ENCODE data around the gene SREBF2.
A peak's percentile ranks its signal among the peaks of the same experiment; 100 is the strongest.

Gene SREBF2

DNA sequence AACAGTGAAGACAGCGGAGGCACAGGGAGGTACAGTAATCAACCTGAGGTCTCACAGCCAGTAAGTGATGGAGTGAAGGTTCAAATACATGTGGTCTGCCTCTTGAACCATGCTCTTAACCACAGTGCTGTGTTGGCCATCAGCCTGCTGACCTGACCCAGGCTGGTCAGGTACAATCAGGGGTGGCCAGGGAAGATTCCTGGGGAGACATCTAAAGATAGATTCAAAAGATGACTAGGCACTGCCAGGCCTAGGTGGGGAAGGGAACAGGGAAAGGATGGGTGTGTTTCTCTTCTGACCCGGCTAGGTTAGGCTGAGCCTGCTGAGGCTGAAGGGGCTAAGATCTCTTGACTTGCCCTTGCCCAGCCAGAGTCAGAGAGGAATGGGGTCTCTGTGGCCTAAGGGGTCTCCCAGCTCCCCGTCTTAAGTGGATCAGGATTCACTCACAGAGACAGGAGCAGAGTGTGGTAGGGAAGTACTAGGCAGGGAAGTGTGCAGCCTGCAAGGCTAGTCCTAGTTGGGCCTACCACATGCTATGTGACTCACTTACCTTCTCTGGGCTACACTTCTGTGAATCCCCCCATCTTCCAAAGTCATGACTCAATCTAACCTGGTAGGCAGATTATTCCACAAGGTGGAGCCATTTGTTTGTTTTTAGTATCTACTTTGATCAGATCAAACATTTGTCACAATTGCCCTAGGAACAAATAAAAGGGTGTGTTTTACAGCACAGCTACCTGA lies 10.4 kb upstream of the SREBF2 start:
- peak; percentile 66 for DNase-seq (ENCODE audit: low read depth)
- TF ChIP-seq, protein P1, sequence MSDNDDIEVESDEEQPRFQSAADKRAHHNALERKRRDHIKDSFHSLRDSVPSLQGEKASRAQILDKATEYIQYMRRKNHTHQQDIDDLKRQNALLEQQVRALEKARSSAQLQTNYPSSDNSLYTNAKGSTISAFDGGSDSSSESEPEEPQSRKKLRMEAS (IDR thresholded peaks at IDR 0.05; ENCODE audit: low read depth, low read length): no peak
- TF ChIP-seq, protein P2, sequence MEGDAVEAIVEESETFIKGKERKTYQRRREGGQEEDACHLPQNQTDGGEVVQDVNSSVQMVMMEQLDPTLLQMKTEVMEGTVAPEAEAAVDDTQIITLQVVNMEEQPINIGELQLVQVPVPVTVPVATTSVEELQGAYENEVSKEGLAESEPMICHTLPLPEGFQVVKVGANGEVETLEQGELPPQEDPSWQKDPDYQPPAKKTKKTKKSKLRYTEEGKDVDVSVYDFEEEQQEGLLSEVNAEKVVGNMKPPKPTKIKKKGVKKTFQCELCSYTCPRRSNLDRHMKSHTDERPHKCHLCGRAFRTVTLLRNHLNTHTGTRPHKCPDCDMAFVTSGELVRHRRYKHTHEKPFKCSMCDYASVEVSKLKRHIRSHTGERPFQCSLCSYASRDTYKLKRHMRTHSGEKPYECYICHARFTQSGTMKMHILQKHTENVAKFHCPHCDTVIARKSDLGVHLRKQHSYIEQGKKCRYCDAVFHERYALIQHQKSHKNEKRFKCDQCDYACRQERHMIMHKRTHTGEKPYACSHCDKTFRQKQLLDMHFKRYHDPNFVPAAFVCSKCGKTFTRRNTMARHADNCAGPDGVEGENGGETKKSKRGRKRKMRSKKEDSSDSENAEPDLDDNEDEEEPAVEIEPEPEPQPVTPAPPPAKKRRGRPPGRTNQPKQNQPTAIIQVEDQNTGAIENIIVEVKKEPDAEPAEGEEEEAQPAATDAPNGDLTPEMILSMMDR (IDR thresholded peaks at IDR 0.05; ENCODE audit: low read depth, low read length): peak; percentile 36
- H3K4me3 ChIP-seq (ENCODE audit: low read depth, low read length): no peak overlapping the region

DNA sequence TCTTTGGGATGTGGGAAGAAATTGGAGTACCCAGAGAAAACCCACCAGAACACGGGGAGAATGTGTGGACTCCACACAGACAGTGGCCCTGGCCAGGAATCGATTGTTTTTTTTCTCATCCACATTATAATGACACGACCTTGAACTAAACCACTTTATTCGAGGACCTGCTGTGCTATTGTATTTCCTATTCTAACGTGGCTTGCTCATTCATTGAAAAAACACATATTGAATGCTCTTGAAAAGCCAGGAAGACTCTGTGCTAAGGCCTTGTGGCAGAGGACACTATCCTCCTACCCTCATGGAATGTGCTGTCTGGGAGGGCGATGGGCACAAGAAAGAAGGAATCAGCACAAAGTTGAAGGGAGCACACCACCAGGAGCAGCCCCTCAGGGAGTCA lies 9.1 kb upstream of the SREBF2 start:
- no peak for TF ChIP-seq MYC (IDR thresholded peaks at IDR 0.05; ENCODE audit: low read depth, low read length)
- TF ChIP-seq, protein P1 (IDR thresholded peaks at IDR 0.05; ENCODE audit: low read depth, low read length): no peak
- no peak for TF ChIP-seq POLR2A (IDR thresholded peaks at IDR 0.05; ENCODE audit: extremely low read depth, insufficient read length)
- TF ChIP-seq, protein P2 (IDR thresholded peaks at IDR 0.05; ENCODE audit: low read depth, low read length): no peak
- no peak for DNase-seq (ENCODE audit: low read depth)

DNA sequence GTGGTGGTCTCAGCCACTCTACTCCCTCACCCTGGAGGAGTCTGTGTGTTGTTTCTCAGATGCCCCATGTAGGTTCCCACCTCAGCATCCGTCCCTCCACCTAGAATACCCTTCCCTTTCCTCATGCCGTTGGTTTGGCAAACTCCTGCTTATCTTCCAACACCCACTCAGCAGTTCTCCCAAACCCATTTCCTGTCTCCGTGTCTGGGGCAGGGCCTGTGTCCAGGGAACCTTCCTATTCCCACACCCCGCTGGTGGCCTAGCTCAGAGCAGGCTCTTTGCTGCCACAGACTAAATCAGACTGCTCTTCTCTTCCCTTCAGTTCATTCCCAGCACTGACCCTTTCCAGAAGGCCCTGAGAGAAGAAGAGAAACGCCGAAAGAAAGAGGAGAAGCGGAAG lies 7.5 kb upstream of the SREBF2 start:
- no peak for TF ChIP-seq POLR2A (IDR thresholded peaks at IDR 0.05; ENCODE audit: extremely low read depth, insufficient read length)
- TF ChIP-seq, protein P2 (IDR thresholded peaks at IDR 0.05; ENCODE audit: low read depth, low read length): no peak
- TF ChIP-seq, protein P1 (IDR thresholded peaks at IDR 0.05; ENCODE audit: low read depth, low read length): no peak
- TF ChIP-seq MYC (IDR thresholded peaks at IDR 0.05; ENCODE audit: low read depth, low read length): no peak
- H3K4me3 ChIP-seq (ENCODE audit: low read depth, low read length): no peak overlapping the region
- no peak for DNase-seq (ENCODE audit: low read depth)

More for the DNA sequence above, 9.1 kb upstream of the SREBF2 start:
- no peak overlapping the region for H3K4me3 ChIP-seq (ENCODE audit: low read depth, low read length)

DNA sequence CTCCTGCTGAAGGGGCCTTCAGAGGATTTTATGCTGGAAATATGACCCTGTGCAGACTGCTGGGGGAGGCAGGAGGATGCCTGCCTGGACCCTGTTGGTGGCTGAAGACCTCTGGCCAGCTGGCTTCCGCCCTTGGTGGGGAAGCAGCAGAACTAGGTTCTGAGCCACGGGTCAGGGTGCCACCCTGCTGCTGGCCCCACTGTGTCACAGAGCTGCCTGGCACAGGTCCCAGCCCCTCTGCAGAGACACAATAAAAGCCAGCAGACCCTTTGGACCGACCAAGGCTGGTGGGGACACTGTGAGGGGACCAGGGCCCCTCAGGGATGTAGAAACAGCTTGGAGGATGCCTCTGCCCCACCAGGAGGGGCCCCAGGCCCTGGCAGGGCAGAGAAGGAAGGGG lies 6.9 kb upstream of the SREBF2 start:
- no peak for DNase-seq (ENCODE audit: low read depth)
- TF ChIP-seq MYC (IDR thresholded peaks at IDR 0.05; ENCODE audit: low read depth, low read length): no peak
- no peak for TF ChIP-seq POLR2A (IDR thresholded peaks at IDR 0.05; ENCODE audit: extremely low read depth, insufficient read length)
- TF ChIP-seq, protein P1 (IDR thresholded peaks at IDR 0.05; ENCODE audit: low read depth, low read length): no peak
- TF ChIP-seq, protein P2 (IDR thresholded peaks at IDR 0.05; ENCODE audit: low read depth, low read length): no peak
- H3K4me3 ChIP-seq (ENCODE audit: low read depth, low read length): no peak overlapping the region

DNA sequence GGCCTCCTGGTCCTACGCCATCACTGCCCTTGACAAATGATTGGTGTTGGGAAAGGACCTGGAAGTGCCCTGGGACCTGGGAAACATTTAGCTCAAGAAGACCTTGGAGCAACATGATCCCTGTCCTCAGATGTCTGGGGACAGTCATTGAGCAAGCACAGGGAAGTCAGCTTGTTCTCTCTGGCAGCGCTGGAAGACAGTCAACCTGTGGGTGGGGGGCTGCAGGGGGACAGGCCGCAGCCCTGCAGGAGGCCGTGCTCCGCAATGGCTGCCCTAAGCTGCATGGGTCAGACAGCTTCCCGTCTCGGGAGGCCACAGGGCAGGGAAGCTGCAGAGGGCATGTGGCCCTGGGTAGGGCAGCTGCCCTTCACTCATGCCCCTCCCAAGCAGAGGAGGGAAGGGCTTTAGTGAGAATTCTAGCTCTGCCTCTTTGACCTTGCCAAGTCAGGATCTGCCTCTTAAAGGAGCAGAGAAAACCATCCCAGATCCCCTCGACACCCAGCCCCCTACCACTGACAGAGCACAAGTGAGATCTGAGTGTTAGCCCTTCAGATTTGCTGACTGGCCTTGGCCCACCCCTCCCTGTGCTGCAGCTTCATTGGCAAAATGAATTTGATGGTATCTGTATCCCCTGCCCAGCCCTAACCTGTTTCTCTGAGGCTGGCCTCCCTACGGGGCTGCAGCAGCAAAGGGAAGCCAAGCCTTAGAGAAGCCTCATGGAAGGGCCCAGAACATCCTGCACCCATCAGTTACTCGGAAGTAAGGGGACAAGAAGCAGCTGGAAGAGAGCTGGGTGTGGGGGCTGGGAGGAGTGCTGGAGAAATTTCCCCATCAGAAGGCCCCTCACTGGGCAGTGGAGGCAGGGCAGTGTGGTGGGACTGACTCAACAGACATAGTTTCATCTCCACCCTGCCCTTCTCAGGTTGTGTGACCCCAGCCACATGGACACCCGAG lies 6.2 kb upstream of the SREBF2 start:
- TF ChIP-seq MYC (IDR thresholded peaks at IDR 0.05; ENCODE audit: low read depth, low read length) (no peak), POLR2A (IDR thresholded peaks at IDR 0.05; ENCODE audit: extremely low read depth, insufficient read length) (no peak)
- TF ChIP-seq, protein P2 (IDR thresholded peaks at IDR 0.05; ENCODE audit: low read depth, low read length): no peak
- TF ChIP-seq, protein P1 (IDR thresholded peaks at IDR 0.05; ENCODE audit: low read depth, low read length): no peak
- no peak for DNase-seq (ENCODE audit: low read depth)
- no peak overlapping the region for H3K4me3 ChIP-seq (ENCODE audit: low read depth, low read length)
